ENCODE measurements around the gene NEUROG1.

Gene NEUROG1

GRCh38 chr5:135546912-135547311 is 11.1 kb upstream of the NEUROG1 start:
- Histone ChIP-seq H3K9me2 (replicated peaks; ENCODE audit: low read depth, low read length) (no peaks in the 10 kb centered on the region), H3K79me2 (ENCODE audit: insufficient read depth, low read length) (no peaks in the 10 kb centered on the region), H3F3A (ENCODE audit: low read depth) (no peaks in the 10 kb centered on the region), H2AFZ (ENCODE audit: low read length) (no peak overlapping the region), H4K20me1 (ENCODE audit: insufficient read depth, low read length, poor library complexity, severe bottlenecking) (no peaks in the 10 kb centered on the region), H3K9me3 (ENCODE audit: insufficient read depth, low read depth, low read length) (no peaks in the 10 kb centered on the region), H3K9ac (ENCODE audit: low read depth, low read length, poor library complexity, severe bottlenecking) (no peak overlapping the region), H3K4me3 (ENCODE audit: low read length, poor library complexity, severe bottlenecking) (no peak overlapping the region), H3K4me2 (ENCODE audit: low read depth, low read length, poor library complexity, severe bottlenecking) (no peak overlapping the region), H3K27me3 (ENCODE audit: insufficient read depth, low read length, poor library complexity, severe bottlenecking) (no peaks in the 10 kb centered on the region), H3K4me1 (ENCODE audit: insufficient read depth, low read length, poor library complexity, severe bottlenecking) (no peaks in the 10 kb centered on the region), H3K36me3 (ENCODE audit: insufficient read depth, low read length) (no peaks in the 10 kb centered on the region)
- TF ChIP-seq CTCF (conservative IDR thresholded peaks at IDR 0.05; ENCODE audit: low read length), result no peak
- no peak for TF ChIP-seq EZH2phosphoT487 (IDR thresholded peaks at IDR 0.05; ENCODE audit: borderline replicate concordance)

GRCh38 chr5:135546101-135546500 is 10.3 kb upstream of the NEUROG1 start:
- H3F3A ChIP-seq (ENCODE audit: low read depth), result no peaks in the 10 kb centered on the region
- H3K9me3 ChIP-seq (ENCODE audit: insufficient read depth, low read depth, low read length), result no peaks in the 10 kb centered on the region
- no peaks in the 10 kb centered on the region for H3K79me2 ChIP-seq (ENCODE audit: insufficient read depth, low read length)
- H3K27me3 ChIP-seq (ENCODE audit: insufficient read depth, low read length, poor library complexity, severe bottlenecking), result no peaks in the 10 kb centered on the region
- H4K20me1 ChIP-seq (ENCODE audit: insufficient read depth, low read length, poor library complexity, severe bottlenecking), result no peaks in the 10 kb centered on the region
- no peak for TF ChIP-seq CTCF (conservative IDR thresholded peaks at IDR 0.05; ENCODE audit: low read length)
- no peak for TF ChIP-seq EZH2phosphoT487 (IDR thresholded peaks at IDR 0.05; ENCODE audit: borderline replicate concordance)
- no peaks in the 10 kb centered on the region for H3K36me3 ChIP-seq (ENCODE audit: insufficient read depth, low read length)
- no peaks in the 10 kb centered on the region for H3K4me1 ChIP-seq (ENCODE audit: insufficient read depth, low read length, poor library complexity, severe bottlenecking)
- H3K9me2 ChIP-seq (replicated peaks; ENCODE audit: low read depth, low read length), result no peaks in the 10 kb centered on the region
- H3K9ac ChIP-seq (ENCODE audit: low read depth, low read length, poor library complexity, severe bottlenecking), result no peak overlapping the region
- no peak overlapping the region for H2AFZ ChIP-seq (ENCODE audit: low read length)
- no peak overlapping the region for H3K4me2 ChIP-seq (ENCODE audit: low read depth, low read length, poor library complexity, severe bottlenecking)
- no peak overlapping the region for H3K4me3 ChIP-seq (ENCODE audit: low read length, poor library complexity, severe bottlenecking)

- no peak overlapping the region for H2AFZ ChIP-seq (ENCODE audit: low read length)
- no peak overlapping the region for H3K9ac ChIP-seq (ENCODE audit: low read depth, low read length, poor library complexity, severe bottlenecking)
- no peaks in the 10 kb centered on the region for H3K36me3 ChIP-seq (ENCODE audit: insufficient read depth, low read length)
- H3K79me2 ChIP-seq (ENCODE audit: insufficient read depth, low read length), result no peaks in the 10 kb centered on the region
- no peak for TF ChIP-seq CTCF (conservative IDR thresholded peaks at IDR 0.05; ENCODE audit: low read length)
- TF ChIP-seq EZH2phosphoT487 (IDR thresholded peaks at IDR 0.05; ENCODE audit: borderline replicate concordance), result no peak
- H3K4me1 ChIP-seq (ENCODE audit: insufficient read depth, low read length, poor library complexity, severe bottlenecking), result no peaks in the 10 kb centered on the region
- no peaks in the 10 kb centered on the region for H3K9me3 ChIP-seq (ENCODE audit: insufficient read depth, low read depth, low read length)
- no peak overlapping the region for H3K4me2 ChIP-seq (ENCODE audit: low read depth, low read length, poor library complexity, severe bottlenecking)
- no peaks in the 10 kb centered on the region for H3F3A ChIP-seq (ENCODE audit: low read depth)
- no peaks in the 10 kb centered on the region for H3K9me2 ChIP-seq (replicated peaks; ENCODE audit: low read depth, low read length)
- H3K4me3 ChIP-seq (ENCODE audit: low read length, poor library complexity, severe bottlenecking), result no peak overlapping the region
- H4K20me1 ChIP-seq (ENCODE audit: insufficient read depth, low read length, poor library complexity, severe bottlenecking), result no peaks in the 10 kb centered on the region
- H3K27me3 ChIP-seq (ENCODE audit: insufficient read depth, low read length, poor library complexity, severe bottlenecking), result no peaks in the 10 kb centered on the region
Measured at GRCh38 chr5:135545099-135545498, 9.3 kb upstream of the NEUROG1 start.

Measured in Loucy (cell line).